Measurements from ENCODE around the gene ITPR1. TPM values are rescaled to one million over a fixed set of nuclear protein-coding genes. Genes with fewer than 3 reads are reported as not detected.
"Not testable (repeated sequence)": the region's sequence is repeated elsewhere in the genome, so short reads cannot be mapped to it uniquely, and the experiment has no call there.

The ITPR1 gene
- total and polyA plus RNA-seq, 8 donors = 34.8 to 57.3 (median 42.0) TPM

GRCh38 chr3:4454142-4454541 is 39.0 kb upstream of the ITPR1 start:
- H3K4me1 ChIP-seq = no peaks in the 10 kb centered on the region

GRCh38 chr3:4456780-4457179 is 36.4 kb upstream of the ITPR1 start:
- H3K4me1 ChIP-seq; H3K27me3 ChIP-seq; H3K27ac ChIP-seq; H3K4me3 ChIP-seq; H3K36me3 ChIP-seq; ATAC-seq; H3K9me3 ChIP-seq; DNase-seq; intact Hi-C loops (cut with DNase I): not testable (repeated sequence)

More at GRCh38 chr3:4454142-4454541, 39.0 kb upstream of the ITPR1 start:
- intact Hi-C loops (cut with DNase I) = no loop called here
- Histone ChIP-seq H3K27ac (no peak overlapping the region), H3K4me3 (no peak overlapping the region), H3K9me3 (no peaks in the 10 kb centered on the region), H3K36me3 (peaks cover 0 to 9% of the 10 kb centered on the region in 2 donors), H3K27me3 (no peaks in the 10 kb centered on the region)
- TF ChIP-seq, protein P1, sequence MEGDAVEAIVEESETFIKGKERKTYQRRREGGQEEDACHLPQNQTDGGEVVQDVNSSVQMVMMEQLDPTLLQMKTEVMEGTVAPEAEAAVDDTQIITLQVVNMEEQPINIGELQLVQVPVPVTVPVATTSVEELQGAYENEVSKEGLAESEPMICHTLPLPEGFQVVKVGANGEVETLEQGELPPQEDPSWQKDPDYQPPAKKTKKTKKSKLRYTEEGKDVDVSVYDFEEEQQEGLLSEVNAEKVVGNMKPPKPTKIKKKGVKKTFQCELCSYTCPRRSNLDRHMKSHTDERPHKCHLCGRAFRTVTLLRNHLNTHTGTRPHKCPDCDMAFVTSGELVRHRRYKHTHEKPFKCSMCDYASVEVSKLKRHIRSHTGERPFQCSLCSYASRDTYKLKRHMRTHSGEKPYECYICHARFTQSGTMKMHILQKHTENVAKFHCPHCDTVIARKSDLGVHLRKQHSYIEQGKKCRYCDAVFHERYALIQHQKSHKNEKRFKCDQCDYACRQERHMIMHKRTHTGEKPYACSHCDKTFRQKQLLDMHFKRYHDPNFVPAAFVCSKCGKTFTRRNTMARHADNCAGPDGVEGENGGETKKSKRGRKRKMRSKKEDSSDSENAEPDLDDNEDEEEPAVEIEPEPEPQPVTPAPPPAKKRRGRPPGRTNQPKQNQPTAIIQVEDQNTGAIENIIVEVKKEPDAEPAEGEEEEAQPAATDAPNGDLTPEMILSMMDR (IDR thresholded peaks at IDR 0.05) = no peak
- DNase-seq (no peak), ATAC-seq (no peak)

- TF ChIP-seq, protein P1 (IDR thresholded peaks at IDR 0.05) = no peak
- intact Hi-C loops (cut with DNase I) = no loop called here
- Histone ChIP-seq H3K27ac (no peak overlapping the region), H3K4me1 (peaks cover 0 to 23% of the 10 kb centered on the region in 2 donors), H3K4me3 (no peak overlapping the region), H3K27me3 (no peaks in the 10 kb centered on the region), H3K9me3 (no peaks in the 10 kb centered on the region), H3K36me3 (no peaks in the 10 kb centered on the region)
- no peak for DNase-seq
- no peak for ATAC-seq
Measured at GRCh38 chr3:4458961-4459360, 34.2 kb upstream of the ITPR1 start.

DNA sequence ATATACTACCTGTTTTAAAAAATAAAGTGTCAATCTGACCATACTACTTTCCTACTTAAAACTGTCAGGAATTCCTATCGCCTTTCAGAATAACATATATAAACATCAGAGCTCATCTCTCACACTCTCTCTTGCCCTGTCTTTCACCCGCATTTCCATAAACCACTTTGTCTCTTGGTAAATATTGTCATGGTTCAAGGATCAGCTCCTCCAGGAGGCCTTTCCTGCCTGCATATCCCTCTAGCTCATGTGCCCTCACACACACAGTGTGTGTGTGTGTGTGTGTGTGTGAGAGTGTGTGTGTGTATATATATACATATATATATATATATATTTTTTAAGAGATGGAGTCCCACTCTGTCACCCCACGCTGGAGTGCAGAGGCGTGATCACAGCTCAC is 32.8 kb upstream of the ITPR1 start:
- DNase-seq (no peak), ATAC-seq (no peak)
- TF ChIP-seq, protein P1 (IDR thresholded peaks at IDR 0.05) = no peak
- H3K27ac ChIP-seq = no peak overlapping the region
- H3K9me3 ChIP-seq = no peaks in the 10 kb centered on the region
- H3K4me1 ChIP-seq = peaks cover 0 to 23% of the 10 kb centered on the region in 2 donors
- no peak overlapping the region for H3K4me3 ChIP-seq
- intact Hi-C loops (cut with DNase I) = no loop called here
- H3K27me3 ChIP-seq = no peaks in the 10 kb centered on the region
- H3K36me3 ChIP-seq = no peaks in the 10 kb centered on the region

DNA sequence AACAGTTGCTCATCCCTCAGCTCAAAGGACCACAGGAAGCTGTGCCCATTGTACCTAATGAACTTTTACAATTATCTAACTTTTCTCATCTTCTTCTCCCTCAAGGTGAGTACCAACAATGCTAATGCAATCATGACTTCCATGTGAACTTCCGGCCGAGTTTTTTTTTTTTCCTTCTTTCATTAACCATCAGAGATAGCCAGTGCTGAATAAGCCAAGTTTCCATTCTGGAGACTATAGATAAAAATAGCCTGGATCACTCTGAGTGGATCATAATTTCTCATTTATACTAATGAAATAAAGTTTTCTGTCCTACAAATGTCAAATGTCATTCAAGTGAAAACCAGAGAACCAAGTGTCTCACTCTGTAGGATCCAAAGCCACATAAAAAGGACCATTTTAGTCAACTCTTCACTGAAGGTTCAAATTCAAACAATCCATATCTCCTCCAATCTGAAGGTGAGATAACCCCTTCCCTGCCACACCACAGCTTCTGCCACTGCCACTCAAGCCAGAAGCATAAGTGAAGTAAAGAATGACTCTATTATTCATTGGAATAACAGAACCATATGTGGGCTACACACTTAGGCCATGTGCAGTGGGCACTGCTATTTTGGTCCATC is 31.6 kb upstream of the ITPR1 start:
- Histone ChIP-seq H3K27me3 (no peaks in the 10 kb centered on the region), H3K9me3 (no peaks in the 10 kb centered on the region), H3K36me3 (no peaks in the 10 kb centered on the region), H3K4me3 (no peak overlapping the region), H3K4me1 (peaks cover 4 to 30% of the 10 kb centered on the region in 2 donors), H3K27ac (no peak overlapping the region)
- ATAC-seq (no peak), DNase-seq (no peak)
- TF ChIP-seq, protein P1 (IDR thresholded peaks at IDR 0.05) = no peak
- intact Hi-C loops (cut with DNase I) = no loop called here

All from left lung (tissue), 10 donors.